Activated CD8-positive, alpha-beta memory T cell treated with anti-CD3 and anti-CD28 coated beads, Interleukin-2, amount 50 U/mL, for 1 hour (primary cell): Measurements from ENCODE around the gene CHCHD6.

Source experiments
- DNase-seq: peaks from one replicate; pipeline ENCODE4 v3.0.0-alpha.2; 2020; ENCODE audit errors: extremely low read depth

CHCHD6 gene

GRCh38 chr3:126978291-126978690 lies 274.3 kb downstream of the CHCHD6 start:
- no peak for DNase-seq

GRCh38 chr3:126979046-126979628 lies 275.1 kb downstream of the CHCHD6 start:
- DNase-seq, result no peak

GRCh38 chr3:126980266-126980811 lies 276.3 kb downstream of the CHCHD6 start:
- no peak for DNase-seq

DNA sequence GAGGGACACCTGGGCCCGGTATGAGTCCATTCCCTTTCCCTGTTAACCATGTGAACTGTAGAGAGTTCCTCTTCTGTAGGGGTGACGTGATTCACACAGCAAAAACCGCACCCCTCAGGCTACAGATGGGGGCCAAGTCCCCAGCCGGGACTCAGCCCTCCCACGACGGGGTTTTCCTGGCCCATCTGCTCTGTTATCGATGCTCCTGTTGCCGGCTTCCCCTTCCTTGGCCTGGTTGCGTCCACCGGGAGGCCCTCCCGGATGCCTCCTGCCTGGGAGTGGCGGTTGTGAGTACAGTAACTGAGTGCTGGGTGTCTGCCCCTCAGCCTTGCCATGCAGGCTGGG lies 278.1 kb downstream of the CHCHD6 start:
- peak; percentile 14 for DNase-seq

DNA sequence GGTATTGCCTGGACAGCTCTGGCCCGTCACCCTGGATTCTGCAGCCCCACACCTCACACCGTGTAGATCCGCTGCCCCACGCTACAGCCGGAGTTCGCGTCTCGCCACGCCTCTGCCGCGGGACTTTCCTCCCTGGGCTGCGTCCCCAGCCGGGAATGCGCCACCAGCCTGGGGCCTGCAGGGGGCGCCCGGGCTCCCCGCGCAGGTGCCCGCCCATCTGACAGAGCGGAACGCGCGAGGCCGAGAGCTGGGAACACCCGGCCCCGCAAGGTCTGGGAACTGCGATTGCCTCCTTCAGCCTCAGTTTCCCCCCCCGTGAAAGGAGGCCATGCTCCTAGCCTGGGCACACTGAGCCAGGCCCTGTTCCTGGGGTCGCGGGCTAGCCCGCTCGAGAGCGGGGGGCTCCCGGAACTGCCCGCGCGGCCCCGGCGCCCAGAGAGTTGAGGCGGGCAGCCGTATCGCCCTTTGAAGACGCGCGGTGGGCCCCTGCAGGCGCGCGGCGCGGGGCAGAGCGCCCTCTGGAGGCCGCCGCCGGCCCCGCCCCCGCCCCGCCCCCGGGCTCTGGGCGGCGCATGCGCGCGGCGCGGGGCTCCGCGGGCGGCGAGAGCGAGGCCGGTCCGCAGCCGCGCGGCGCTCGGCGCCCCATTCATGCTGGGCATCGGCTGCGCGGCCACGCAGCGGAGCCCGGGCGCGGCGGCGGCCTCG lies 278.6 kb downstream of the CHCHD6 start, which contains the start of gene PLXNA1:
Gene PLXNA1 (plus strand): TSS at position 645 of the 705 bp plus-strand sequence. CDS start 5,479 bp downstream, outside the sequence.
- peak; percentile 56 for DNase-seq

- no peak for DNase-seq
Observed at GRCh38 chr3:126983276-126983652, 279.2 kb downstream of the CHCHD6 start.

DNA sequence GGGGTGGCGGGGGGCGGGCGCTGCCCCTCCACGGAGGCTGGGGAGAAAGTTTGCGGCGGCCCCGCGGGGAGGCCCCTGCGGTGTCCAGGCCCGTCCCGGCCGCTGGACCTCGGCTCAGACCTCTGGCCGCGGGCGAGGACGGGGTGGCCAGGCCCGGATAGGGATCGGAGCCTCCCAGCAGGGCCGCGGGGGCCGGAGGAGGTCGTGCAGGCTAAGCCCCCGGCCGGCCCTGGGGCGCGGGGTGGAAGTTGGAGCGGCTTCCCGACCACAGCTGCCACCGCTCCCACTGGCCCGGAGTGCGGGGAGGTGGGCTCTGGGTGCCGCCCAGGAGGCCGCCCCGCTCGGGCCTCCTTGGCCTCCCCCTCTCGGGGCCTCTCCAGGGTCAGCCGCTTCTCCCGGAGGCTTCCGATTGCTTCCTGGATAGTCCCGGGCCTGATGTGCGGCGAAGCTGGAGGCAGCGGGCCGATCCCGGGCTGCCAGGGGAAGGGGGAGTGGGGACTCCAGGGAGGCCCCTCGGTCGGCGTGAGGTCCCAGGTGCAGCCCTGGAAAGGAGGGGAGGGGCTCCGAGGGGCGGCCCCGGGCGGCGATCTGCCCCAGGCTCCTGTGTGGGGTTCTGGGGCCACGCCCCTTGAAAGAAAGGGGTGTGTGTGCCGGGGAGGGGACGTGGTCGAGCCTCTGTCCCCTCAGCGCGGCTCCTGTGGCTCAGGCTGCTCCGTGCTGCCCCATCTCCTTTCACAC lies 279.8 kb downstream of the CHCHD6 start:
- DNase-seq, result no peak

GRCh38 chr3:126984391-126985131 lies 280.5 kb downstream of the CHCHD6 start:
- no peak for DNase-seq

- no peak for DNase-seq
Observed at GRCh38 chr3:126985132-126985985, 281.3 kb downstream of the CHCHD6 start.

GRCh38 chr3:126986001-126986400 lies 282.0 kb downstream of the CHCHD6 start:
- no peak for DNase-seq

DNA sequence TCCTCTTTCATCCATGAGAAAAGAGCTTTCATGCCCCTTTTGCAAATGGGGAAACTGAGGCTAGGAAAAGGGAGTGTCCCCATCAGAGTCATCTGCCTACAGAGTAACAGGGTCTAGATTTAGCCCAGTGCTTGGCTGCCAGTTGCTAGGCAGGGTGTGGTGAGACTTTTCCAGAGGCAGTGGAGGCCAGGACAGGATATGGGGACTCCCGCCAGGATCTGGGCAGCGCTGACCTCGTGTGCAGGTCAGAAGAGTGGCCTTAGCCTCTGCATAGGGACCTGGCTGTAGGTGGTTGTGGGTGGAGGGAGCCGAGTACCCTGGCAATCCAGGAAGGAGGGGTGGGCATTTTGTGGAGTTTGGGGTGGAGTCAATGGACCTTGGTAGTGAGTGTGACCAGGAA lies 283.1 kb downstream of the CHCHD6 start:
- no peak for DNase-seq

- no peak for DNase-seq
Observed at GRCh38 chr3:126987596-126987995, 283.6 kb downstream of the CHCHD6 start.

DNA sequence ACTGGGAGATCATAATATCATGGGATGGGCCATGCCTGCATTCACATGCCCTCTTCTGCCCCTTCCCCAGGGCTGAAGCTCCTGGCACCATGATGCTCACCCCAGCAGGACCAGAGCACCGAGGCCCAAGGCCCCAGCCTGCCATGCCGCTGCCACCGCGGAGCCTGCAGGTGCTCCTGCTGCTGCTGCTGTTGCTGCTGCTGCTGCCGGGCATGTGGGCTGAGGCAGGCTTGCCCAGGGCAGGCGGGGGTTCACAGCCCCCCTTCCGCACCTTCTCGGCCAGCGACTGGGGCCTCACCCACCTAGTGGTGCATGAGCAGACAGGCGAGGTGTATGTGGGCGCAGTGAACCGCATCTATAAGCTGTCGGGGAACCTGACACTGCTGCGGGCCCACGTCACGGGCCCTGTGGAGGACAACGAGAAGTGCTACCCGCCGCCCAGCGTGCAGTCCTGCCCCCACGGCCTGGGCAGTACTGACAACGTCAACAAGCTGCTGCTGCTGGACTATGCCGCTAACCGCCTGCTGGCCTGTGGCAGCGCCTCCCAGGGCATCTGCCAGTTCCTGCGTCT lies 284.5 kb downstream of the CHCHD6 start:
- DNase-seq, result no peak

DNA sequence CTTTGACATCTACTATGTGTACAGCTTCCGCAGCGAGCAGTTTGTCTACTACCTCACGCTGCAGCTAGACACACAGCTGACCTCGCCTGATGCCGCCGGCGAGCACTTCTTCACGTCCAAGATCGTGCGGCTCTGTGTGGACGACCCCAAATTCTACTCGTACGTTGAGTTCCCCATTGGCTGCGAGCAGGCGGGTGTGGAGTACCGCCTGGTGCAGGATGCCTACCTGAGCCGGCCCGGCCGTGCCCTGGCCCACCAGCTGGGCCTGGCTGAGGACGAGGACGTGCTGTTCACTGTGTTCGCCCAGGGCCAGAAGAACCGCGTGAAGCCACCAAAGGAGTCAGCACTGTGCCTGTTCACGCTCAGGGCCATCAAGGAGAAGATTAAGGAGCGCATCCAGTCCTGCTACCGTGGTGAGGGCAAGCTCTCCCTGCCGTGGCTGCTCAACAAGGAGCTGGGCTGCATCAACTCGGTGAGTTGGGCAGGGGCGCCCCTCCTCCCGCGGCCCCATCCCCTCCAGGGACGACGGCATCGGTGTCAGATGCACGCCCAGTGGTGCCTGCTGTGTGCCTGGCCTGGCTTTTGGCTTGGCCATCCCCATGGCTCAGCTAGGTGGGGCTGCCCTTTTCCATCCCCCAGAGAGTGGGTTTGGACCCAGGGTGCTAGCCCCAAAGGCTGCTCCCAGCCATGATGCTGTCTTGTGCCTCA lies 285.4 kb downstream of the CHCHD6 start:
- no peak for DNase-seq

GRCh38 chr3:126990024-126990700 lies 286.1 kb downstream of the CHCHD6 start:
- no peak for DNase-seq

DNA sequence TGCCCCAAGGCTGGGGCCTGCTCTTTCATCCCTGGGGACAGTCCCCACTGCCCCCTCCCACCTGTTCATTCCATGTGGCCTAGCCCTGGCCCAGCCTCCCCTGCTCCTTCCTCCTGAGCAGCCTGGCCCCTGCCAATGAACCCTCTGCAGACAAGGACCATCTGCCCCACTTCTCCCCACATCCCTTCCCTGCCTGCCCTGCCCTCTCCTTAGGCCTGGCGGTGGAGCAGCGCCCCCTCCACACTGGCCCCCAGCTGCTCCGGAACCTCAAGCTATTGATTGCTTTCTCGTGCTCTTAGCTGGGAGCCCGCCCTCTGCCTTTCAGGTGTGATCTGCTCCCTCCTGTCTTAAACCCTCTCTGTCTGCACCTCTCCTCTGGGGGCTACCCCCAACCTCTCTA lies 286.9 kb downstream of the CHCHD6 start:
- no peak for DNase-seq

- DNase-seq, result no peak
Observed at GRCh38 chr3:126991366-126992200, 287.5 kb downstream of the CHCHD6 start.

GRCh38 chr3:126992216-126992615 lies 288.2 kb downstream of the CHCHD6 start:
- no peak for DNase-seq

DNA sequence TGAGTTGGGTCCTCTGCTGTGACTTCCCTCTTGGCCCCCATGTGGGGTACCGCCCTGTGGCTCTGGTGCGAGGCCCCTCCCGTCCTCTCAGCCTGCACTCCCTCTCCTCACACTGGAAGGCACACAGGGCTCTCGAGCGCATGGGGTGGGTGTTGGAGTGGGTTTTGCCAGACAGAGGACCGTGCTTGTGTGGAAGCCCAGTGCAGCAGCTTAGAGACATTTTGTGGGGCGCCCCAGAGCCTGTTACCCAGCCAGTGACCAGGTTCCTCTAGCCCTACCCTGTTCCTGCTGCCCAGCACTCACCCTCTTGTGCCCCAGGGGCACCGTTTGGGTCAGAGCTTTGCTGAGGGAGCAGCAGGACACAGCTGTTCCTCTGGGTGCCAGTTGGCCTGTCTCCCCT lies 288.7 kb downstream of the CHCHD6 start:
- no peak for DNase-seq
